H7 (cell line): ENCODE results near the gene KLK13. TPM values are rescaled to one million over a fixed set of nuclear protein-coding genes. Genes with fewer than 3 reads are reported as not detected.

Experiments used
- DNase-seq: peaks from one replicate; pipeline ENCODE4 v3.0.0; 2012
- H3K27me3 ChIP-seq: 2 replicates; pipeline ENCODE4 v1.6.0; 2011; ENCODE audit warnings: mild to moderate bottlenecking, low read length; ENCODE audit not compliant: control insufficient read depth, insufficient read depth
- H3K36me3 ChIP-seq: replicated peaks from 2 replicates; pipeline ENCODE4 v1.5.1; 2011; ENCODE audit warnings: low read length; ENCODE audit not compliant: control insufficient read depth, insufficient read depth
- H3K4me3 ChIP-seq: 2 replicates; pipeline ENCODE4 v1.5.1; 2011; ENCODE audit warnings: low read depth, mild to moderate bottlenecking, control low read depth, low read length, moderate library complexity; ENCODE audit not compliant: insufficient read depth
- total RNA-seq: library from RNA; depleted of rRNA; stranded (reverse); fragments of >200 nt; shearing (Covaris generic); gene quantifications from 2 replicates; pipeline ENCODE4 v1.2.3, GENCODE V29; 2014

The KLK13 gene
- total RNA-seq, 1 experiment from 2014 or later, result 2.0 TPM

GRCh38 chr19:51026554-51026831 is 38.4 kb downstream of the KLK13 start, which contains the start of gene KLK11:
Gene KLK11 (minus strand): TSS chr19:51026616. CDS start chr19:51025631, 985 bp downstream.
- DNase-seq, result no peak
- Histone ChIP-seq H3K36me3 (no peaks in the 10 kb centered on the region), H3K27me3 (no peaks in the 10 kb centered on the region), H3K4me3 (no peak within 1 kb of the TSS)

DNA sequence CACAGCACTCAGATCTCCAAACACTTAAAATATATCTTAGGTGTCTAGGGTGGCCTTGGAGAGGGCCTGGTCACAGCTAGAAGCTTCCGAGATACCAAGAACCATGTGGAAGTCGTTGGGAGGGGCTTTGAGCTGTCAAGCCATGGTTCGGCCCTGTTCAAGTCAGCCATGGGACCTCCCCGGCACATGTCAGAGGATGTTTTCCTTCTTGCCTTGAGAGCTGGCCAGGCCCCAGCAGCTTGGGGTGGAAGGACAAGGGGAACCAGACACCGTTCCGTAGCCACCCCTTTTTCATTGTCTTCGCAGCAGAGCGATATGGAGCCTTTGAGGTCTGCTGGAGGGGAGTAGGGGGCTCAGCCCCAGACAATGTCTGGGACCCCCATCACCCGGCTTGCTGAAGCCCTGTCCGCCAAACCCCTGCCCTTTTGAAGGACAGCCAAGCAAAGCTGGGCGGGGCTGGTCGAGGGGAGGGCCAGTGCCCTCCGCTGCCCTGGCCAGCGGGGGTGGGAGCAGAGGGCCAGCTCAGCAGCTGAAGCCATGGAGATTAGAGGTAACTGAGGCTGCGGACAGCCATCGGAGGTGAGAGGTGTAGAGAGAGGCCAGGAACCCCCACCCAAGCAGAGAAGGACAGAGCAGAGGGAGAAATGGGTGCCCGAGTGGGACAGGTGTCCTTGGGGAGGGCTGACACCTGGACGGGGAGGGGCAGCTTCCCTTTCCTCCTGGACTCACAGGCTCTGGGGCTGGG is 38.9 kb downstream of the KLK13 start:
- Histone ChIP-seq H3K36me3 (no peaks in the 10 kb centered on the region), H3K27me3 (no peaks in the 10 kb centered on the region), H3K4me3 (no peak overlapping the region)
- no peak for DNase-seq

DNA sequence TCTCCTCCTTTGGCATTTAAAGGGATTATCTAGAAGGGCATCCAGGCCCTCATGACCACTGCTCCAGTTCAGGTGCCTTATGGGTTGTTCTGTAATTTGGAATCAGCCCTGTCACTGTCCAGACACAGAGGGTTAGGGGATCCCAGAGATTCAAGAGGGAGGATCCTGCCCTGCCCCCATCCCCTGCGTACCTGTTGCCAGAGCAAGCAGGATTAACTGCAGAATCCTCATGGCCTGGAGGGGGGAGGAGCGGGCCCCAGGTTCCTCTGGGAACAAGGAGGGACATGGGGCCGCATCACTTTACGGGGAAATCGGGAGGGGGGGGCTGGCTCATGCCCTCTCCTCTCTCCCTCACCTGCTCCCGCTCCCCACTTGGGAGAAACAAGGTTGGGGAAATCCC is 39.5 kb downstream of the KLK13 start:
- H3K4me3 ChIP-seq, result no peak overlapping the region
- DNase-seq, result no peak
- H3K27me3 ChIP-seq, result peaks cover under 1% of the 10 kb centered on the region; the same call in 1 of the 2 replicates
- no peaks in the 10 kb centered on the region for H3K36me3 ChIP-seq

DNA sequence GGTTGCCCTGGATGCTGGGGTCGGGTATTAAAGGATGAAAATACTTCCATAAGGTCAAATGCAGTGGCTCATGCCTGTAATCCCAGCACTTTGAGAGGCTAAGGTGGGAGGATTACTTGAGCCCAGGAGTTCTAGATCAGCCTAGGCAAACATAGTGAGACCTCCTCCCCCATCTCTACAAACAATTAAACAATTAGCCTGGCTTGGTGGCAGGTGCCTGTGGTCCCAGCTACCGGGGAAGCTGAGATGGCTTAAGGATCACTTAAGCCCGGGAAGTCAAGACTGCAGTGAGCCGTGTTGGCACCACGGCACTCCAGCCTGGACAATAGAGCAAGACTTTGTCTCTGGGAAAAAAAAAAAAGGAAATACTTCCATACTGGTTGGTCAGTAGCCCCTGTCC is 40.0 kb downstream of the KLK13 start:
- no peak overlapping the region for H3K4me3 ChIP-seq
- H3K36me3 ChIP-seq, result no peaks in the 10 kb centered on the region
- no peak for DNase-seq
- peaks cover 3% of the 10 kb centered on the region; the same call in 1 of the 2 replicates for H3K27me3 ChIP-seq

DNA sequence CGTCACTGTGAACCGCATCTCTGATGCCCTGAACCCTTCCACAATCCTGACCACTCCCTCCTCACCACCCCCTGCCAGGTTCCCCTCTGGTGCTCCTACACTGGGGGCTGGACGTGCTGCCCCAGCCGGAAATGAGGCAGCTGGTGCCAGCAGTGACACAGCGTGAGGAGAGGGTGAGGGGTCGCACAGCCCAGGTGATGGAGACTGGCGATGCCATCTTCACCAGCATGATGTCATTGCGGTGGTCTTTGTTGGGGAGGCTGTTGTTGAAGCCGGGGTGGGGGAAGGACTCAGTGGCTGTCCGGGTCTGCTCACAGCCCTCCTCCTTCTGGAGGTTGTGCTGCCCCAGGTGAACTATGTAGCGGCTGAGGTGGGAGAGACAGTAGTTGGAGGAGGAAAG is 40.9 kb downstream of the KLK13 start:
- DNase-seq, result peak; percentile 37
- H3K27me3 ChIP-seq, result peaks cover 9% of the 10 kb centered on the region
- H3K36me3 ChIP-seq, result no peaks in the 10 kb centered on the region
- H3K4me3 ChIP-seq, result no peak overlapping the region

DNA sequence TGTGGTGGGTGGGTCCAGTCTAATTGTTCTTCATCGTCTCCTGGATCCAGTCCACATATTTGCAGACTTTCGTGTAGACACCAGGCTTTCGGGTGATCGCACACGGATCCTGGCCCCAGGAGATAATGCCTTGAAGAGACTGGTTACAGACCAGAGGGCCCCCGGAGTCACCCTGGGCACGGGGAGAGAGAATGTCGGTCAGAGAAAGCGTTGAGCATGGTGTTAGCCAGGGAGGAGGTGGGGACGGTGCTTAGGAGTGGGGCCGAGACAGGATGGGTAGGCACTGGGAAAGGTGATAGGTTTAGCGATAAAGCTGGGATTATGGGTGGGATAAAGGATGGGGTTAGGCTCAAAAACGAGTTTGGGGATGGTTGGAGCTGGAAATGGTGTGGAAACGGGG is 42.4 kb downstream of the KLK13 start:
- DNase-seq, result no peak
- Histone ChIP-seq H3K4me3 (no peak overlapping the region), H3K36me3 (no peaks in the 10 kb centered on the region), H3K27me3 (peaks cover 20% of the 10 kb centered on the region)

DNA sequence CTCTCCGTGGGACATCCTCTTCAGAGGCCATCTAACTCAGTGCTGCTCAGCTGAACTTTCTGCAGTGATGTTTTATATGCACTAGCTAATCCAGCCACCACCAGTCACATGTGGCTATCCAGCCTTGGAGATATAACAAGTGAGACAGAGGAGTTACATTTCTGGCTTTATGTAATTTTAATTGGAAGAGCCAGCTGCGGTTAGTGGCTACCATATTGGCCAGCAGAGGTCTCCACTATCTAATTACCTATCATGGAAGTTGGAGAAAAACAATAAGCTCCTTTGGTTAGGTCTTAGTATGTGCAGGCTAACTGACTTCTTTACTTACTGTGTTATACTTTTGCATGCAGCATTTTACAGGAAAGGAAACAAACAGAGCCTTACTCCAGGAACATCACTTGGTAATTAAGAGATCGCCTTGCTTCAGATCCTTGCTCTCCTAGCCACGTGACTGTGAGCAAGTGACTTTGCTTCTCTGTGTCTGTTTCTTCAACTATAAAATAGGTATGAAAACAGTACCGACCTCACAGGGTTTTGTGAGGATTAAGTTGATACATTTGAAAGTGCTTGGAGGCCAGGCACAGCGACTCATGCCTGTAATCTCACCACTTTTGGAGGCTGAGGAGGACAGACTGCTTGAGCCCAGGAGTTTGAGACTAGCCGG is 43.8 kb downstream of the KLK13 start:
- Histone ChIP-seq H3K36me3 (no peaks in the 10 kb centered on the region), H3K4me3 (no peak overlapping the region), H3K27me3 (peaks cover 28% of the 10 kb centered on the region)
- DNase-seq, result peak; percentile 74

GRCh38 chr19:51019544-51019925 is 45.4 kb downstream of the KLK13 start, which contains the start of gene KLK10:
Gene KLK10 (minus strand): TSS chr19:51019709. CDS start chr19:51019130, 579 bp downstream.
- H3K27me3 ChIP-seq, result peaks cover 29% of the 10 kb centered on the region
- peak; percentile 78 for DNase-seq
- H3K4me3 ChIP-seq, result peak within 1 kb of the TSS; percentile 57
- no peaks in the 10 kb centered on the region for H3K36me3 ChIP-seq

DNA sequence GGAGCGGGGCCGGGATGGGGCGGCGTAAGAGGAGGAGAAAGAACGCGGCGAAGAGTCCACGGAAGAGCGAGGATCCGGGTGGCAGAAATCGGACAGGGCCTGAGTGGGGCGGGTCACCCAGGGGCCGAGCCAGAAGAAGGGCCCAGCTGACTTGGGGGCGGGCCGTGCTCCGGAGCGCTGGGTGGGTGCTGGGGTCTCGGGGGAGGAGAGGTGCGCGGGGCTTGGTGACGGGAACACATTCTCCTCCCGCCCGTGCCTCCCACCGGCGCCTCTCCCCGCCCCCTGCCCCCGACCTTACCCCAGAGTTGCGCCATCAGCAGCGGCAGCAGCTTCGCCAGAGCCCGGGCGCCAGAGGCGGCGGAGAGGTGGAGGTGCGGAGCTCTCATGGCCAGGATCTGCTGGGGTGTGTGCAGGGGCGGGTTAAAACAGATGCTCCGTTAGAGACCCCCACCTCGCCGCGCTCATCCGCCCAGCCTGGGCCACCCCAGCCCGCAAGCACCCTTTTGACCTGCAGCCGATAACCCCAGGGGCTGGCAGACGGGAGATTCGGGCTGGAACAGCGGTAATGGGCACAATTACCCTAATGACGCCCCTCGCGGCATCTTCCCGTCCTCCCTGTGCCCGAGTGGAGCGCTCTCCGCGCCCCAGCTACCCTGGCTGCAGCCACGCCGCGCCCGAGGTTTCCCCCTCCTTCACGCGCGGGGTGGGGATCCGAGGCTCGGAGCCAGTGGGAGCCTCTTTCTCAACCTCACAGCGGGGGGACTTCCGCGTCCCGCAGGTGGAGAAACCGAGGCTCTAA is 45.9 kb downstream of the KLK13 start:
- DNase-seq, result peak; percentile 90
- H3K36me3 ChIP-seq, result no peaks in the 10 kb centered on the region
- peak overlapping the region; percentile 57 for H3K4me3 ChIP-seq
- H3K27me3 ChIP-seq, result peaks cover 31% of the 10 kb centered on the region

- no peaks in the 10 kb centered on the region for H3K36me3 ChIP-seq
- DNase-seq, result peak; percentile 97
- H3K4me3 ChIP-seq, result peak overlapping the region; percentile 63
- H3K27me3 ChIP-seq, result peaks cover 31% of the 10 kb centered on the region
Observed at GRCh38 chr19:51016798-51017683, 47.9 kb downstream of the KLK13 start.

DNA sequence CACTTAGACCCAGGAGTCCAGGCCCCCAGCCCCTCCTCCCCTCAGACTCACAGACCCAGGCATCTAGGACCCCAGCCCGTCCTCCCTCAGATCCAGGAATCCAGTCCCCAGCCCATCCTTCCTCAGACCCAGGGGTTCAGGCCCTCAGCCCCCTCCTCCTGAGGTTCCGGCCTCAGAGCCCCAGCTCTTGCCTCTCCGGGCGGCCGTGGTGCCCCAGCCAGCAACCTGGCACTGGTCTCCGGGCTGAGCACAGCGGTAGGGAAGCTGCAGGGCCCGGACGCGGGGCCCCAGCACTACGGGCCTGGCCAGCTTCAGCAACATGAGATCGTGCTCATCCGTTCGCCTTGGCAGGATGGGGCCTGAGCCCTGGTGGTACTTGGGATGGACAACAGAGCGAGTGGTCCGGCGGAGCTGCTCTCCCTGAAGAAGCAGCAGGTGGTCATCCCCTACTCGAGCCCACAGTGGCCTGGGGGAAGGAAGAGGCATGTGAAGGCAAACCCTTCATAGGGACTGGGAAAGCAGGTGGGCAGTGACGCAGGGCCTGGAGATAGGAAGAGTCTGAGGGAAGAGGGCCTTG is 49.1 kb downstream of the KLK13 start:
- H3K27me3 ChIP-seq, result peaks cover 31% of the 10 kb centered on the region
- no peak overlapping the region for H3K4me3 ChIP-seq
- no peaks in the 10 kb centered on the region for H3K36me3 ChIP-seq
- peak; percentile 37 for DNase-seq

GRCh38 chr19:51014242-51014641 is 50.6 kb downstream of the KLK13 start:
- Histone ChIP-seq H3K36me3 (no peaks in the 10 kb centered on the region), H3K4me3 (no peak overlapping the region), H3K27me3 (peaks cover 29% of the 10 kb centered on the region)
- DNase-seq, result no peak

- H3K27me3 ChIP-seq, result peaks cover 18% of the 10 kb centered on the region
- no peak overlapping the region for H3K4me3 ChIP-seq
- H3K36me3 ChIP-seq, result no peaks in the 10 kb centered on the region
- no peak for DNase-seq
Observed at GRCh38 chr19:51012661-51013190, 52.2 kb downstream of the KLK13 start.
